SIG-M5 (cell line): ENCODE measurements around the gene OCSTAMP.

Experiments used
- DNase-seq: peaks from one replicate; lab custom pipeline; 2025; lab: John Stamatoyannopoulos, UW

The OCSTAMP gene

DNA sequence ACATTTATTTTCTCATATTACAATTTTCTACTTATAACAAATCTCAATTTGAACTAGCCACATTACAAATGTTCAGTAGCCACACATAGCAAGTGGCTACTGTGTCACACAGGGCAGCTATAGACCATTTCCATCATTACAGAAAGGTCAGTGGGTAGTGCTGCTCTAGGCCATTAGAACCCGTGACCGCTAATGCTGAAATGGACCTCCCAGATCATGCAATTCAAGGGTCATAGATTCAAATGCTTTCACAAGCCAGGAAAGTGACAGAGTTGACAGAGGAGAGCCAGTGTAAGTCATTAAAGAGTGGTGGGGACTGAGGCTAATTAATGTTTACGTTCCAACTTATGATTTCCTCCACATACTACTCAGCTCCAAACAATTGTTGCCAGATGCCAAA lies 3.5 kb upstream of the OCSTAMP start:
- DNase-seq, result no peak

DNA sequence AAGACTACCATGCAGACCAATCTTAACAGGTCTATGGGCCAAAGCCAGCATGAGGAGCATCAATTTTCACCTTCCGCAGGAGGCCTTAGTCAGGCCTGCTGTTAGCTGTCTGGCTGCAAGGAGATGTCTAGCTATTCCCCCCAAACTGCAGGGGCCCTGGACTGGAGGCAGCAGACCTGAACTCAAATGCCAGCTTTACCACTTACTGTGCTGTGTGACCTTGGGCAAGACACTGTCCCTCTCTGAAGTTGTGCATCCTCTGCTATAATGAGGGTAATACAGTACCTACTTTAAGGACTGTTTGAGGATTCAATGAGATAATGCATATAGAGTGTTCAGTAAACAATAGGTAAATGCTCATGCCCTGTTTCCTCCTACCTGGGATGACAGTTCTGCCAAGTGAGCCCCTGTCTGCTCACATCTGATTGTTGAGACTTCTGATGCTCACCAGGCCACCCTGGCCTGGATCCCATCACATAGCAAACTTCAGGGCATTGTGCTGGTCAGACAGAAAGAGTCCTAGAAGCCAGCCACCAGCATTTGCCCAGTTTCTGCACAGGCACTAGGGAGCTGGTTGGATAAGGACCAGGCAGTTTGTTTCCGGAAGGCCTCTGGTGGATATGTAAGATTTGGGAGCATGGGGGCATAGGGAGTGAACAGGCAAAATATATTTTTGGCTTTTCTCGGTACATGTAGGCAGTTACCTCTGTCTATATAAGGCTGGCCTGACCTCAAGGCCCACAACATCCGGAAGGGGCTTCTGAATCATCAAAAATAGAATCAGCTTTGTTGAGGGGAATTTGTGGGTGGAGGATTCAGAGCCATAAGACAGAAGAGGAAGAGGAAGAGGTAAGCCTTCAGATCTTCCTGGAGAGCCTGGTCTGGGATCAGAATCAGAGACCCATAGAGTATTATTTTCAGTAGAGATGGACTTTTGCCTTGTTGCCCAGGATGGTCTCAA lies 2.3 kb upstream of the OCSTAMP start:
- DNase-seq, result peak; percentile 64

DNA sequence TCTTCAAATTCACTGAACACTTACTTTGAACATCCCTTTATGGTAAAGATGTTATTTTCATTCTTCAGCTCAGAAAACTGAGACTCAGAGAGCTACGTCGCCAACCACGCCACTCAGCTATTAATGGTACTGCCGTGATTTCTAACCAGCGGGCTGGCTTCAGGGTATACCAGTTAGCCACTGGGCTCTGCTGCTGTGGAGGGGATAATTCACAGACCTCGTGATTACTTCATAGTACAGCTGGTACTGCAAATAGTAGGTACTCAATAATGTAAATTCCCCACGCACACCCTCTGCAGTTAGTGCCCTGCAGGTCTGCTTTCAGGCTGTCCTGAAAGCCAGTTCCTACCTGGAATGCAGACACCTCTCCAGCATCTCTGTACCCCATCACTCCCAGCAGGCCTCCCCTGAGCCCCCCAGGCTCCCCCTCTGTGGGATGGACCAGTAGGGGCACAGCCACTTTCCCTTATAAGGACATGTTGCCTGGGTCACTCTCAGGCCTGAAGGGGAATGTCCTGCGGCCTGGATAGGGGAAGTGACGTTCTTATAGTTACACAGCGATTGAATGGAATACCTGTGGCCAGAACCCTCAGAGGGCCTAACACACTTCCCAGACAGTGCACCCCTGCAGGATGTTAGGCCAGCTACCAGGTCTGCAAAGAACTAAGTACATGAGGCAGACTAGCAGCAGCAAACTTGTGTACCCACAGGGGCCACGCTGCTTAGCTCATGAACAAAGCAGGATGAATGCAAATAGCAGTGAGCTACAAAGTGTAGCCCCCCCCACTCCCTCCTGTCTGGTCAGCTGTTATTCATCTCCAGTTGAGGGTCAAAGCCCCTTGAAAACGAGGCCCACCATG lies 1.3 kb upstream of the OCSTAMP start:
- no peak for DNase-seq

DNA sequence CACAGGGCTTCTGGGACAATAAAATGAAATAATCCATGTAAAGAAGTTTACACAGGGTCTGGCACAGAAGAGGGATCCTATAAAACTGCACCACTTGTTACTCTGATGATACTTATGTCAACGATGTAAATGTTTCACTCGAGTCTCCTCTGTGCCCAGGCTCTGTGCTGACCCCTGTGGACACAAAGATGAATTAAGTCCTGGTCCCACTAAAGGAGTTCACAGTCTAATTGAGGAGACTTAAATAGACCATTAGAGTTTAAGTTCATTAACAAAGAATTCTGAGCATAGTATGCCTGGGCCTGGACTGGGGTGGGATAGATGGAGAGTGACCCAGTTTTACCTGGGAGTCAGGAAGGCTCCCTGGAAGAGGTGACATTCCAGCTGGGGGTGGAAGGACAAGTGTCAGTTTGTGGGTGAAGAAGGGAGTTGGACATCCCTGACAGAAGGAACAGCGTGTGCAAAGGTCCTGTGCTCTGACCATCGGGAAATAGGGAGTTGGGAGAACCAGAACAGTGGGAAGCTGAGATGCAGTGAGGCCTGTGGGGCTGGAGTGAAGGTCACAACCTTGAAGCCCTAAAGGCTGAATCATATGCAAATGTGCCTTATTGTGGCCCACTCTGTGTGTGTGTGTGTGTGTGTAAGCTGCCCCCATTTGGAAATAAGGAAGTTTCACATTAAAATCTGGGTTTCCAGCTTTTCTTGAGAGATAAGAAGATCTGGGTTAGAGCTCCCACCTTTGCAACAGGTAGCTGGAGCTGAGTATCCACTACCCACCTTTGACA lies 1.1 kb downstream of the OCSTAMP start:
- DNase-seq, result no peak

GRCh38 chr20:46548688-46549087 lies 1.8 kb downstream of the OCSTAMP start:
- DNase-seq, result no peak

DNA sequence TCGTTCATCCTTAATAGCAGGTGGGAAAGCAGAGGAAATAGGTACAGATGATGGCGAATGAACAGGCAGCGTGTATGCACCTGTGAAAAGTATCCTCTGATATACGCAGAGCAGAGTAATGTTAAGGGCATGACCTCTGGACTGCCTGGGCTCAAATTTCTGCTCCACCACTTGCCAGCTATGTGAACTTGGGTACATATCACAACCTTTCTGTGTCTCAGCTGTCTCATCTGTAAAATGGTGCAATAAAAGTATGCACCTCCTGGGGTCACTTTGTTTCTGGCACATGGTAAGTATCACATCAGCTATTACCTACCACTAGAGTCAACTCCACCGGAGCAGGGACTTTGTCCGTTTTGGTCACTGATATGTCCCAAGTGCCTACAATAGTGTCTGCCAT lies 2.5 kb downstream of the OCSTAMP start:
- DNase-seq, result no peak

DNA sequence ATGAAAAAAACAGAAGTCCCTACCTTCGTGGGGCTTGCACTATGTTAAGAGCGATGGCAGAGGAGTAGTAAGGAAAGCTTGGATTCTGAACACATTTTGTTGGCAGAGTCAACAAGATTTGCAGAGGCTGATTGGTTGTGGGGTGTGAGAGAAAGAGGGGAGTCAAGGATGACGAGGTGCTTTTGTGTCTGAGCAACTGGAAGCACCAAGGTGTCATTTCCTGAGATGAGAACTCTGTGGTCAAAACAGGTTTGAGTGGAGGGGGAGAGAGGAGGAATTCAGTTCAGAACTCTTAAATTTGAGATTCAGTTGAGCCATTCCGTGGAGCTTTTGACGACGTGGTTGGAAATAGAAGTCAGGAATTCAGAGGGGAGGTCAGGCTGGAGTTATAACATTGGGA lies 3.5 kb downstream of the OCSTAMP start:
- DNase-seq, result no peak

GRCh38 chr20:46546298-46546697 lies 4.2 kb downstream of the OCSTAMP start:
- DNase-seq, result no peak

DNA sequence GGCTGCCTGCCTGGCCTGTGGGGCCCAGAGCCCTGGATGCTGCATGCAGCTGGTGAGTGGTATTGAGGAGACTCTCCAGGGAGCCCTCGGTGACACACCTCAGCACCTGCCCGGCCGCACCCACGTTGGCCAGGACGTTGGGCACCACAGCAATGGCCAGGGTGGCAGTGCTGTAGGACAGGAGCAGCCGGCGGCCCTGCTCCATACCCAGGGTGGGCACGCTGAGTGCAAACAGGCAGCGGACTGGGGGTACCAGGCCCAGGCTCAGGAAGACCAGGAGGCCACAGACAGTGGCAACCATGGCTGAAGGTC lies 4.7 kb downstream of the OCSTAMP start:
- no peak for DNase-seq

DNA sequence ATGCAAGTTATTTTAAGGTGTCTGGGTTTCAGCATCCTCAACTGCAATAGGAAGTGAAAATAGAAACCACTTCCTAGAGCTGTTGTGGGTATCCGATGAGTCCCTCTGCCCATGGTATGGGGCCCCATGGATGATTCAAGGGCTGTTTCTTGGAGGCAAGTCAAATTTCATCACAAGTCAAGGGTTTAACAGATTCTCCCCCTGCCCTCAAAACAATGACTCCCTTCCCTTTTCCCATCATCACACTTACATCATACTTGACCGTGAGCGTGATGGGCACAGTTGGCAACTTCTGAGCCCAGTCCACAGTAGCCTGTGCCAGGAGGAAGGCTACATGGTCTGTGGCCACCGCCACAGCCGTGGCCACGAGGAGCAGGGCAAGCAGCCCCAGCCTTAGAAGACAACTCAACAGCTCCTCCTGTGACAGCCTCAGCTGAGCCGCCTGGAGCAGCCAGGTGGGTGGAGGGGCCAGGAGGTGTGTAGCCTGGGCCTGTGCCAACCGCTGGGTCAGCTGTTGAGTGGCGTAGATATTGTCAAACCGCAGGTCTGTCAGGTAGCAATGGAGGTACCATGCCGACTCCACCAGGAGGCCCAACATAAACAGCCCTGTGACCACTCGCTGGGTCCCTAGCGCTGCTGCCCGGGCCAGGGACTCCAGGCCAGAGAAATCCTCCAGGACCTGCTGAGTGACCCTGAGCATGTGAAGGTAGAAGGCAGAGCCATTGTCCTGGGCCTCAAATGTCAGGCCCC lies 5.2 kb downstream of the OCSTAMP start:
- peak; percentile 93 for DNase-seq

- DNase-seq, result no peak
Observed at GRCh38 chr20:46544576-46544975, 5.9 kb downstream of the OCSTAMP start.

DNA sequence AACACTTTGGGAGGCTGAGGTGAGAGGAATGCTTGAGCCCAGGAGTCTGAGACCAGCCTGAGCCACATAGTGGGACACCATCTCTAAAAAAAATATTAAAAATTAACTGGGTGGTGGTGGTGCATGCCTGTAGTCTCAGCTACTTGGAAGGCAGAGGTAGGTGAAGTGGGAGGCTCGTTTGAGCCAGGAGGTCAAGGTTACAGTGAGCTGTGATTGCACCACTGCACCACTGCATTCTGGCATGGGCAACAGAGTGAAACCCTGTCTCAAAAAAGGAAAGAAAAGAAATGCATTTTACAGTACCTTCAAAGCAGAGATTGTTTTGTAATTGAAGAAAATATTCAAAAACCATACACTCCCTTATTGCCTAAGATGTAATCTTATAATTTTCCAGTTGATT lies 6.5 kb downstream of the OCSTAMP start:
- DNase-seq, result no peak

- DNase-seq, result no peak
Observed at GRCh38 chr20:46543033-46543432, 7.4 kb downstream of the OCSTAMP start.

- no peak for DNase-seq
Observed at GRCh38 chr20:46541229-46541935, 9.1 kb downstream of the OCSTAMP start.

DNA sequence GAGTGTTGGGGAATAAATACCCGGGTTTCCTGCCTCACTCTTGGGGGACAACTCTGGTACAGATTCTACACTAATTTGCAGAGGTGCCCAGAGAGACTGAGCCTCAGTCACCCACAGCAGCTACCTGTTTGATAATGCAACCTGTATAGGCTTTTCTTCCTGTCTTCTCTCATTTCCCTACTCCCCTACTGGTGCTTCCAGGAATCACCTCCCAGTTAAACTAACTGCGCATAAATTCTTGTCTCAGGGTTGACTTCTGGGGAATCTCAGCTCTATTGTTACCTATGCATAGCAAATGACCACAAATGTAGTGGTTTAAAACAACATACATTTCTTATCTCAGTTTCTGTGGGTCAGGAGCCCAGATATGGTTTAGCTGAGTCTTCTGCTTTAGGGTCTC lies 11.3 kb downstream of the OCSTAMP start:
- DNase-seq, result no peak

DNA sequence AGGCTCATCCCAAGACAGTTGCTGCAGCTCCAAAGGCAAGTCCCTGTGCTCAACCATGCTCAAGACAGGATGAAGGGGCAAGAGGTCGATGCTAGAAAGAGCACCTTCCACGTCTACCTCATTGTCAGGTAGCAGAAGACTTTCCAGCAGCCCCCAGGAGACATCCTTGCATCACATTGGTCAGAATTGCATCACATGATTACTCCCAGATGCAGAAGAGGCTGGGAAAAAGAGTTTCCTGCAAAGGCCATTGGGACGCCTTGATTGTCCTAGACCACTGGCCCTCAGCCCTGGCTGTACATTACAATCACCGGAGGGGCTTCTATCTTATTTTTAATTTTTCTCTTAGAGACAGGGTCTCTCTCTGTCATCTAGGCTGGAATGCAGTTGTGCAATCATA lies 19.8 kb downstream of the OCSTAMP start:
- no peak for DNase-seq

- no peak for DNase-seq
Observed at GRCh38 chr20:46523696-46524328, 26.6 kb downstream of the OCSTAMP start.

GRCh38 chr20:46523108-46523507 lies 27.3 kb downstream of the OCSTAMP start:
- no peak for DNase-seq

GRCh38 chr20:46520976-46521579 lies 29.4 kb downstream of the OCSTAMP start:
- DNase-seq, result no peak

- no peak for DNase-seq
Observed at GRCh38 chr20:46520540-46520939, 29.9 kb downstream of the OCSTAMP start.
